ENCODE results near the gene TBK1. TPM values are rescaled to one million over a fixed set of nuclear protein-coding genes. Genes with fewer than 3 reads are reported as not detected.
A peak's percentile ranks its signal among the peaks of the same experiment; 100 is the strongest.

Gene TBK1
- total RNA-seq (ENCODE audit: low replicate concordance), result 27.9 and 32.1 TPM in 2 replicates

DNA sequence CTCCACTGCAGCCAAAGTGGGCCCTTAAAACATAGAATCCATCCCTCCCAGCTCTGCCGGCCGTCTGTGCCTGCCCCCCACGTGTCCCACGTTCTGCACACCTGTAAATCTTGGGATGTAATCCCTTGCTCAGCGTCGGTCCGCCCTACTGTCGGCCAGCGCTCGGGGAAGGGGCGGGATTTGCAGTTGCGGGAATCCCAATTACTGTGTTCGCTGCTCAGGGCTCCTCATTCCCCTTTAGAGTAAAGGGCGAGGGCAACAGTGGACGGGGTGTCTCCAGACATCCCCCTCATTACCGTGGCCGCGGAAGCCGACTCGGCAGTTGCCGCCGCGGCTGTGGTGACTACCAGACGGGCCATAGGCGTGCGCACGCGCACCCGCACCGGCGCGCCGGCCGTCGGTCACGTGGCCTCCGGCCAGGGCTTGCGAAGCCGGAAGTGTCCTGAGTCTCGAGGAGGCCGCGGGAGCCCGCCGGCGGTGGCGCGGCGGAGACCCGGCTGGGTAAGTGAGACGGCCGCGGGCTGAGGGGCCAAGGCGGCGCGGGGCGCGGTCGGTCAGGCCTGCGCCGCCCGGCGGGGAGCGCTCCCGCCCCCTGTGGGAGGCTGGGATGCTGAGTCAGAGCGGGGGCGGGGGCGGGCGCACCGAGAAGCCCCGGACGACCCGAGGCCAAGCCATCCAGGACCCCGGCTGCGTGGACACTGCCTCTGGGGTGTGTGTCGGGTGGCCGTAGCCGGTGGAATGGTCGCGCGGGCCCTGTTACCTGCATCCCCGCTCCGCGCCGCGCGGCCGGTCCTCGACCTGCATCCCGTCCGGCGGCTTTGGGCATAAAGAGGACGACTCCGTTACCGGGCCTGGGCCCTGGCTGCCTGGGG lies at the start of gene TBK1:
Gene TBK1, plus strand, starts transcription at position 434 of the 872 bp plus-strand sequence. CDS start 3,751 bp downstream, outside the sequence.
- H3K4me3 ChIP-seq (ENCODE audit: low read depth, low read length), result peak within 1 kb of the TSS; percentile 92
- TF ChIP-seq CTCF (IDR thresholded peaks at IDR 0.05; ENCODE audit: insufficient read depth, low read length), result no peak
- DNase-seq (ENCODE audit: low read depth), result peak; percentile 81

DNA sequence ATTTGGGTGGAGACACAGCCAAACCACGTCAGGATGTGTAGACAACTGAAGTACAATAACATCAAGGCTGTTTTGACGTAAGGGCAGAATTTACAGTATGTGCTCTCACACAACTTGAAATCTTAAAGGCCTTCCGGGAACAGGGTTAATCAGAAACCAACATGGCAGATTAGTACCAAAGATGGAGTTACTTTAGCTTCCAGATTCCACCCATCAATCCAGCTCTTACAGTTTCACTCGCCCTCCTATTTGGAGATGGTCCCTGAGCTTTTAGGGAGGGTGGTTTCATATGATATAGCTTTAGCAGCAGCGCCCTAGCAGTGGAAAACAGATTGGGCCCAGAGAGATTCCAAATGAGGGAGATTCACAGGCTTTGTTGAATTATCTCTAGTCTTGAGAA lies 49.7 kb upstream of the TBK1 start:
- no peak overlapping the region for H3K4me3 ChIP-seq (ENCODE audit: low read depth, low read length)
- TF ChIP-seq CTCF (IDR thresholded peaks at IDR 0.05; ENCODE audit: insufficient read depth, low read length), result no peak
- DNase-seq (ENCODE audit: low read depth), result no peak

- DNase-seq (ENCODE audit: low read depth), result peak; percentile 97
- no peak for TF ChIP-seq CTCF (IDR thresholded peaks at IDR 0.05; ENCODE audit: insufficient read depth, low read length)
- H3K4me3 ChIP-seq (ENCODE audit: low read depth, low read length), result peak within 1 kb of the TSS; percentile 93
These were observed 48.0 kb upstream of the TBK1 start, which contains the start of gene XPOT for GRCh38 chr12:64403707-64404469. Gene XPOT (plus strand): TSS chr12:64404392. CDS start chr12:64410036, 5,644 bp downstream.

DNA sequence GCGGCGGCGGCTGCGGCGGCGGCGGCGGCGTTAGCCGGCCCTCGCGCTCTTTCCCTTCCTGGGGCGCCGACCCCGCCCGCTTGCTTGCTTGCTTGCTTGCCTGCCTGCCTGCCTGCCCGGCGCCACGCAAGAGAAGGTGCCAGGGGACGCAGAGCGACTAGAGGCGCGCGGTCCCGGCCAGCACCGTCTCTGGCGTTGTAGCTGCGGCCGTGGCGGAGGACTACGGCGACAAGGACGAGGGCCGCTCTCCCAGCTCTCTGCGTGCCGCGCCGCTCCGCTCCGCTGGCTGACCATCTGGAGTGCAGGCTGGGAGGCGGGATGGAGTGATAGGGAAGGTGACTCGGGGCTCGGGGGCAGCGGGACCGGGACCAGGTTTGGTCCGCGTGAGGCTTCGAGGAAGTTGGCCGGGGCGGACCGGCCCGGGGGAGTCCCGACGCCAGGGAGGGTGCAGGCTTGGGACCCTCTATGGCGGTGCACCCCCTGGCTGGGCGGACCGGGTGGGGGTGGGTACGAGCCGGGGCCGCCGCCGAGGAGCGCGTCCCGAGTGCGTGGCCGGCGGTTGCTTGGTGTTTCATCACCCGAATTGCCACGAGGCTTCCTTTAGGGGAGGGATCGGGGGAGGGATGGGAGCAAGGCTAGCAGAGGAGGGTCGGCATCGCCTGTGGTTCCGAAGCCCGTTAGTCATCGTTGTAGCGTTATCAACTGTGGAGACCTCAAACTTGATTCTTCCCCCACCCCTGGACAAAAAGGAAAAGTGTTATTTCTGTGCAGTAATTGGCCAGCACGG lies 47.3 kb upstream of the TBK1 start:
- DNase-seq (ENCODE audit: low read depth), result peak; percentile 95
- H3K4me3 ChIP-seq (ENCODE audit: low read depth, low read length), result peak overlapping the region; percentile 93
- TF ChIP-seq CTCF (IDR thresholded peaks at IDR 0.05; ENCODE audit: insufficient read depth, low read length), result no peak

GRCh38 chr12:64407342-64408223 lies 44.3 kb upstream of the TBK1 start:
- no peak for TF ChIP-seq CTCF (IDR thresholded peaks at IDR 0.05; ENCODE audit: insufficient read depth, low read length)
- no peak for DNase-seq (ENCODE audit: low read depth)
- peak overlapping the region; percentile 34 for H3K4me3 ChIP-seq (ENCODE audit: low read depth, low read length)
